ENCODE measurements around the gene VLDLR. TPM values are rescaled to one million over a fixed set of nuclear protein-coding genes. Genes with fewer than 3 reads are reported as not detected.

Gene VLDLR
- total RNA-seq, 1 experiment from 2014 or later, result 1.2 TPM

- Histone ChIP-seq H3K9ac (ENCODE audit: low read length) (no peak overlapping the region), H3K9me2 (replicated peaks; ENCODE audit: low read length) (no peaks in the 10 kb centered on the region), H3F3A (ENCODE audit: low read length, unreplicated experiment) (no peaks in the 10 kb centered on the region), H3K4me2 (ENCODE audit: low read length) (no peak overlapping the region), H3K4me3 (ENCODE audit: low read length) (no peak overlapping the region), H3K9me3 (ENCODE audit: low read length) (no peaks in the 10 kb centered on the region), H4K20me1 (ENCODE audit: low read length) (no peaks in the 10 kb centered on the region), H3K27ac (ENCODE audit: low read length) (no peak overlapping the region), H2AFZ (ENCODE audit: low read length) (no peak overlapping the region), H3K27me3 (ENCODE audit: low read length) (no peaks in the 10 kb centered on the region), H3K79me2 (ENCODE audit: low read length) (no peaks in the 10 kb centered on the region), H3K4me1 (ENCODE audit: insufficient read depth, low read length) (no peaks in the 10 kb centered on the region), H3K36me3 (ENCODE audit: low read depth, low read length) (no peaks in the 10 kb centered on the region)
- peak; percentile 3 for DNase-seq
- TF ChIP-seq CTCF (conservative IDR thresholded peaks at IDR 0.05; ENCODE audit: low read depth, low read length) (peak; percentile 38), EZH2 (IDR thresholded peaks at IDR 0.05; ENCODE audit: low read length, unreplicated experiment) (no peak)
- CTCF ChIA-PET, result no interaction called here
- ATAC-seq, result no peak
- BruUV-seq (replicated peaks), result no TSS peak
- intact Hi-C loops (cut with micrococcal nuclease), result no loop called here
- POLR2A ChIA-PET (ENCODE audit: unreplicated experiment), result interaction anchor here (0.6 kb wide), 1 partner anchor 432 kb away, joined by 4 read pairs; no protein-coding TSS in a partner anchor
Measured at GRCh38 chr9:2662496-2662895, 40.9 kb downstream of the VLDLR start.

- no peak overlapping the region for H3K4me2 ChIP-seq (ENCODE audit: low read length)
- no peak overlapping the region for H2AFZ ChIP-seq (ENCODE audit: low read length)
- no peaks in the 10 kb centered on the region for H3K79me2 ChIP-seq (ENCODE audit: low read length)
- POLR2A ChIA-PET (ENCODE audit: unreplicated experiment), result no interaction called here
- no TSS peak for BruUV-seq (replicated peaks)
- no peak overlapping the region for H3K4me3 ChIP-seq (ENCODE audit: low read length)
- H3K27ac ChIP-seq (ENCODE audit: low read length), result no peak overlapping the region
- no peaks in the 10 kb centered on the region for H3K9me3 ChIP-seq (ENCODE audit: low read length)
- no peaks in the 10 kb centered on the region for H3K4me1 ChIP-seq (ENCODE audit: insufficient read depth, low read length)
- no peaks in the 10 kb centered on the region for H3K9me2 ChIP-seq (replicated peaks; ENCODE audit: low read length)
- no peaks in the 10 kb centered on the region for H4K20me1 ChIP-seq (ENCODE audit: low read length)
- TF ChIP-seq EZH2phosphoT487 (IDR thresholded peaks at IDR 0.05; ENCODE audit: borderline replicate concordance, low read length) (no peak), EZH2 (IDR thresholded peaks at IDR 0.05; ENCODE audit: low read length, unreplicated experiment) (no peak), CTCF (conservative IDR thresholded peaks at IDR 0.05; ENCODE audit: low read depth, low read length) (no peak)
- H3K9ac ChIP-seq (ENCODE audit: low read length), result no peak overlapping the region
- DNase-seq, result no peak
- intact Hi-C loops (cut with micrococcal nuclease), result no loop called here
- H3K36me3 ChIP-seq (ENCODE audit: low read depth, low read length), result no peaks in the 10 kb centered on the region
- H3F3A ChIP-seq (ENCODE audit: low read length, unreplicated experiment), result no peaks in the 10 kb centered on the region
- CTCF ChIA-PET, result no interaction called here
- H3K27me3 ChIP-seq (ENCODE audit: low read length), result no peaks in the 10 kb centered on the region
- no peak for ATAC-seq
Measured at GRCh38 chr9:2663461-2664173, 42.0 kb downstream of the VLDLR start.

- ChIA-PET POLR2A (ENCODE audit: unreplicated experiment) (no interaction called here), CTCF (no interaction called here)
- DNase-seq (no peak), ATAC-seq (no peak)
- Histone ChIP-seq H3K79me2 (ENCODE audit: low read length) (no peaks in the 10 kb centered on the region), H3K27ac (ENCODE audit: low read length) (no peak overlapping the region), H3K27me3 (ENCODE audit: low read length) (no peaks in the 10 kb centered on the region), H3F3A (ENCODE audit: low read length, unreplicated experiment) (no peaks in the 10 kb centered on the region), H3K4me1 (ENCODE audit: insufficient read depth, low read length) (no peaks in the 10 kb centered on the region), H2AFZ (ENCODE audit: low read length) (no peak overlapping the region), H3K9ac (ENCODE audit: low read length) (no peak overlapping the region), H3K4me3 (ENCODE audit: low read length) (no peak overlapping the region), H3K4me2 (ENCODE audit: low read length) (no peak overlapping the region), H3K9me2 (replicated peaks; ENCODE audit: low read length) (no peaks in the 10 kb centered on the region), H4K20me1 (ENCODE audit: low read length) (no peaks in the 10 kb centered on the region), H3K9me3 (ENCODE audit: low read length) (no peaks in the 10 kb centered on the region), H3K36me3 (ENCODE audit: low read depth, low read length) (no peaks in the 10 kb centered on the region)
- no TSS peak for BruUV-seq (replicated peaks)
- no peak for TF ChIP-seq EZH2 (IDR thresholded peaks at IDR 0.05; ENCODE audit: low read length, unreplicated experiment)
- TF ChIP-seq CTCF (conservative IDR thresholded peaks at IDR 0.05; ENCODE audit: low read depth, low read length), result no peak
- no peak for TF ChIP-seq EZH2phosphoT487 (IDR thresholded peaks at IDR 0.05; ENCODE audit: borderline replicate concordance, low read length)
- intact Hi-C loops (cut with micrococcal nuclease), result no loop called here
Measured at GRCh38 chr9:2664174-2665065, 42.8 kb downstream of the VLDLR start.

Measured in PC-3 (cell line).